Measurements from ENCODE around the gene CEMIP2.

The CEMIP2 gene

DNA sequence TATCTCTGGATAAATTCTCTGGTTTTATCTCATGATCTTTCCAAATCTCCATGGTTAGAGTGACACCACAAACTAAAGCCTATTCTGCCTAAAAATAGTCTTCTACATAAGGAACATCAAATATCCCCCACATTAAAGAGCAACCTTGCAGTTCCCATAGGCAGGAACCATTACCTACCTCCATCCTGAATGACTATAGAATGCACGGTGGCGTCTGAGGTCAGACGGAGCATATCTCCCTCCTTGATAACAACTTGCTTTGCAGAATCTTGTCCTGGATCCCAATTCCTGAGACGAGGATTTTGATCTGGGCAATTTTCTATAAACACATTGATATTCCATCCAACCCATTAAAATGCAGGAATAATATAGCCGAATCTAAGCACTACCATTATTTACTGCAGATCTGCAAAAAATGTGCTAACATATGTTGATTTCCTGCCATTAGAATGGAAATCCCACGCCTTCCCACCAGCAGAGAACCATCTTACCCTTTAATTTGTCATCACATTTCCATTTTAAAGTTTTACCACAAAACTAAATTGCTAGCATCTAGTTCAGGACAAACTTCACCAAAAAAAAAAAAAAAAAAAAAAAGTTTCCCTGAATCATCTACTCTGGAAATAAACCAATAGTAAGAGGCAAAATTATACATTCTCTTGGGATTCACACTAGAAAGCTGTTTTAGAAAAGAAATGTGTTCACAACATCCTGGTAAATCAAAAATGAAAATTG, 22.1 kb downstream of the CEMIP2 start:
- TF ChIP-seq ZFX (IDR thresholded peaks at IDR 0.05) = no peak
- no peak overlapping the region for H3K27ac ChIP-seq

DNA sequence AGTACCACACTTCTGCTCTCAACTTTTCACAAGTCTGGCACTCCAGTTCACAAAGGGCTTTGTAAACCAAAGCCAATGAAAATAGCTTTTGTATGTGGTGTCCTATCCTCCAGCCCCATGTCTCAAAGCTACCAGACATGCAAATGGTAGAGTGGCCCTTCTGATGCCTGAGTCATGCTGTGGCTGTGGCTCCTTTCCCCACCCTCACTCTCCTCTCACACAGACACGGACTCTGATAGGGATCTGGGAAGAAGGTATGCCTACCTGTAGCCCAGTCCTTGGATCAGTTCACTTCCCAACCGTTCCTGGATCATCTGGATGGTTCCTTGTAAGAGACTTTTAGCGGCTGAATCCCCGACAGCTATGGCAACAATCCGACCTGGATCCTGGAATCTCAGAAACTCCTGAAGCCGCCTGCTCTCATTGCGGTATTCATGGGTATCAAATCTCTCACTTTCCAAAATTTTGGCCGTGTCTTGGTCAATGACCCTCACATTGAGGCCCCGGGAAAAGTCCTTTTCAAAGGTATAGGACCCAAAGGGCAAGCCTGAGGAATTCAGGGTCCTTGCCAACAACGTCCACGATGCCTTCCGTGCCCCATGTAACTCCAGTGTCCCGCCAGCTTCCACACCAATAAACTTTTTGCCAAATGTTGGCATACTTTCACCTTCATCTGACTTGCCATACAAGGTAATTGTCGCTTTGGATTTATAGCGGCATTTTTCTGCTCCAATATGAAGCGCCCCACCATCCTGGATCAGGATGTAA, 23.4 kb downstream of the CEMIP2 start:
- no peak overlapping the region for H3K27ac ChIP-seq
- TF ChIP-seq ZFX (IDR thresholded peaks at IDR 0.05) = no peak
- TF ChIP-seq, protein P1, sequence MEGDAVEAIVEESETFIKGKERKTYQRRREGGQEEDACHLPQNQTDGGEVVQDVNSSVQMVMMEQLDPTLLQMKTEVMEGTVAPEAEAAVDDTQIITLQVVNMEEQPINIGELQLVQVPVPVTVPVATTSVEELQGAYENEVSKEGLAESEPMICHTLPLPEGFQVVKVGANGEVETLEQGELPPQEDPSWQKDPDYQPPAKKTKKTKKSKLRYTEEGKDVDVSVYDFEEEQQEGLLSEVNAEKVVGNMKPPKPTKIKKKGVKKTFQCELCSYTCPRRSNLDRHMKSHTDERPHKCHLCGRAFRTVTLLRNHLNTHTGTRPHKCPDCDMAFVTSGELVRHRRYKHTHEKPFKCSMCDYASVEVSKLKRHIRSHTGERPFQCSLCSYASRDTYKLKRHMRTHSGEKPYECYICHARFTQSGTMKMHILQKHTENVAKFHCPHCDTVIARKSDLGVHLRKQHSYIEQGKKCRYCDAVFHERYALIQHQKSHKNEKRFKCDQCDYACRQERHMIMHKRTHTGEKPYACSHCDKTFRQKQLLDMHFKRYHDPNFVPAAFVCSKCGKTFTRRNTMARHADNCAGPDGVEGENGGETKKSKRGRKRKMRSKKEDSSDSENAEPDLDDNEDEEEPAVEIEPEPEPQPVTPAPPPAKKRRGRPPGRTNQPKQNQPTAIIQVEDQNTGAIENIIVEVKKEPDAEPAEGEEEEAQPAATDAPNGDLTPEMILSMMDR (conservative IDR thresholded peaks at IDR 0.05) = no peak

DNA sequence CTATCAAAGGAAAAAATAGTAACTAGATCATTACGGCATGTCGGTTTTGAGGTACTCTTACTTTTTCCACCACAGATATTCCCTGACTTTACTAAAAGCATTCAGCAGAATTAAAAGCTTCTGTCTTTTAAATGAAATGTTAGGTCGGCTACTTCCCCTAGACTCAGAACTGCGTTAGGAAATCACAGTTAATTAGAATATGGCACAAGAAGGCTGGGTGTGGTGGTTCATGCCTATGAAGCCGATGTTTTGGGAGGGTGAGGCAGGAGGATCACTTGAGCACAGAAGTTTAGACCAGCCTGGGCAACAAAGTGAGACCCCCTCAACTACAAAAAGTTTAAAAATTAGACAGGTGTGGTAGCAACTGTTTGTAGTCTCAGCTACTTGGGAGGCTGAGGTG, 24.4 kb downstream of the CEMIP2 start:
- no peak overlapping the region for H3K27ac ChIP-seq
- TF ChIP-seq, protein P1 (conservative IDR thresholded peaks at IDR 0.05) = no peak
- no peak for TF ChIP-seq ZFX (IDR thresholded peaks at IDR 0.05)

DNA sequence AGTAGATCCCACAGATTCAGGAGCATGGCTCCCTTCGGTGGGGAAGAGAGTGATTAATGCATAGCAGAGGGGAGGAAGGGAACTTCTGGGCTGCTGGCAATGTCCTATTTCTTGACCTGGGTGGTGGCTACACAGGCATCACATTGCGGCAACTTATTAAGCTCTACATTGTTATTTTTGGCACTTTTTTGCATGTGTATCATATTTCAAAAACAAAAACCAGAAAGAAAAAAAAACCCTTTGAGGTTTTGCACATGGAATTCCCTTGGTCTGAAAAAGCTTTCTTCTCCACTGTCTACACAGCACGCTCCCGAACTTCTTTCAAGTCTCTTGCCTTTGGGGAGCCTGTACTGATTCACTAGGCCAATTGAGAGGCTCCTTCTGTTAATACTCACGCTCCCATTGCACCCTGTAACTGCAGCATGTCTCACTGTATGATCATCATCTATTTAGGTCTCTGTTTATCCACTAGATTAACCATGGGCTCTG, 25.1 kb downstream of the CEMIP2 start:
- TF ChIP-seq, protein P1 (conservative IDR thresholded peaks at IDR 0.05) = no peak
- no peak for TF ChIP-seq ZFX (IDR thresholded peaks at IDR 0.05)
- no peak overlapping the region; the same call in 1 of the 2 replicates for H3K27ac ChIP-seq

DNA sequence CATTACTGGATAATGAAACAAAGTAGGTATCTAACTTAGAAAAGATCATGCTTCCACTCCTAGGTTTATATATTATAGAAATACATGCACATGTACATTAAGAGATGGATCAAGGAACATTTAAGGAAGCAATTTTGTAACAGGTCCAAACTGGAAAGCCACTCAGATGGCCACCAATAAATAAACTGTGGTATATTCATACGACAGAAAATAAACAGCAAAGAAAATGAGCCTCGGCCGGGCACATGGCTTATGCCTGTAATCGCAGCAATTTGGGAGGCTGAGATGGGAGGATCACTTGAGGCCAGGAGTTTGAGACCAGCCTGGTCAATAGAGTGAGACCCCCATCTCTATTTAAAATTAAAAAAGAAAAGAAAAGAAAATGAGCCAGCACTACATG, 25.6 kb downstream of the CEMIP2 start:
- H3K27ac ChIP-seq = no peak overlapping the region; the same call in 1 of the 2 replicates
- no peak for TF ChIP-seq ZFX (IDR thresholded peaks at IDR 0.05)
- TF ChIP-seq, protein P1 (conservative IDR thresholded peaks at IDR 0.05) = no peak

DNA sequence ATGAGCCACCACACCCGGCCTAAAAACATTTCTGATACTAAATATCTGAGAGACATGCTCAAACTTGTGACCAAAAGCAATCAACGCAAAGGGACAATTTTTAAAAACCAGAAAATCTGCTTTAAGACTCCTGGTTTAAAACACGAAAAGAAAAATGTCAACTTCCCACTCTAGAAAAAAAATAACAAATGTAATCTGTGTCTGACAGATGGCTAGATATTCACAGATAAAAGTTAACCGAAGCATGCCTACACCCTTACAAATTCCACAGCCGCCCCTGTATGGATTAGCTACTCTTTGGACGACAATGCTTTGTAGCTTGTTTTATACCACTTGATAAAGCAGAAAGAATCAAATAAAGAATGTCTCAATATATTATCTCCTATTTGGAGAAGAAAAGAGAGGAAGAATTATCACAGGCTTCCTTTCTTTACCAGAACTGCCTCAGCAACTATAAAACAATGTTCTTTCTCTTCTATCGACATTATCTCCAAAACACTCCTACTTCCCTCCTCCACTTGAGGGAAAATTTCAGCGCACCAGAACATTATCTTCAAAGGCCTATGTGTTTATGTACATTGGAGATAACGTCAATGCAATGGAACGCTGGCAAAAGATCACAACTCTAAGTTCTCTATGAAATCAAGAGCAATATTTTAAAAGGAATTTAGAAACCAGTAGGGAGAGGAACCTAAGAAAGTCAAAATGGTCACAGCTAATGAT, 26.2 kb downstream of the CEMIP2 start:
- no peak for TF ChIP-seq ZFX (IDR thresholded peaks at IDR 0.05)
- TF ChIP-seq, protein P1 (conservative IDR thresholded peaks at IDR 0.05) = no peak
- H3K27ac ChIP-seq = peak overlapping the region; percentile 48; the same call in 1 of the 2 replicates

DNA sequence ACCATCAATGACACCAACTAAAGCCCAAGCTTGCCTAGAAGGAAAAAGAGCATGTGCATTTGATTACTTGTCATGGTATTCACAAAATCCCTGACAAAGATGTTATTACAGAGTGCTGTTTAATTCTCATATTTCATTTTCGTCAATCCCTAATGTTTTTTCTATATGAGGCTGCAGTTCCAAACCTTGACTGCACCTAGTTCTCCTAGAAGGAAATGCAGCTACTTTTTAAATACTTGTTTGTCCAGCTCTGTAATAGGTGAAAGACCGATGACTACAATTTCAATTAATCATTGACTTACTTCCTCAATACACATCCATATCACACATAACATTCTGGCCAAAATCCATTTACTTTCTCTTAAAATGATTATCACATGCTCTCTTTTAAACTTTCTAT, 28.1 kb downstream of the CEMIP2 start:
- H3K27ac ChIP-seq = no peak overlapping the region
- TF ChIP-seq, protein P1 (conservative IDR thresholded peaks at IDR 0.05) = no peak
- TF ChIP-seq ZFX (IDR thresholded peaks at IDR 0.05) = no peak

Data from C4-2B (cell line).